ENCODE measurements around the gene LHCGR.
"Not testable (repeated sequence)": the region's sequence is repeated elsewhere in the genome, so short reads cannot be mapped to it uniquely, and the experiment has no call there.

Gene LHCGR

GRCh38 chr2:48703621-48704020 is 51.9 kb downstream of the LHCGR start:
- DNase-seq = not testable (repeated sequence)

DNA sequence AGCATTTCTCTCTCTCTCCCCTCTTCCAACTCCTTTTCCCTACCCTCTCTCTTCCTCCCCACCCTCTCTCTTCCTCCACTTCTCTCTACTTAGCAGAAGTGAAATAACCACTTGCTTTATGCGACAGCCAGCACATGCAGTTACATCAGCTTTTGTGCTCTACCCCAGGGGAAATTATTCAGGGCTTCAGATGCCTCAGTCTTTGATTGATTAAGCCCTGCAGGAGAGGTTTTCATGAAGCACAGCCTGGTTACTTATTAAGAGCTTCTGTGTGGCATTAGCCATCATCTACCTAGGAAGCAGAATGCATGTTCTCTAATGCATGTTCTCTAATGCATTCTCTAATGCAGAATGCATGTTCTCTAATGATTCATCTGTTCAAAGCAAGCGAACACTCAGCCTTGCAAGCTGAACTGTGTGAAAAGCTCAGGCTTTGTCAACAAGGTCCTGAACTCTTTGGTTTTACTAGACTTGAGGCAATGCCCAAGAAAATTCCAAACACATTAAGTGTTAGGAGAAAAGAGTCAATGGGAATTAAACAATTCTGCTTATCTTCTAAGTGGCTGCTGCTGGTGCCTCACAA is 56.1 kb downstream of the LHCGR start:
- no peak for DNase-seq

DNA sequence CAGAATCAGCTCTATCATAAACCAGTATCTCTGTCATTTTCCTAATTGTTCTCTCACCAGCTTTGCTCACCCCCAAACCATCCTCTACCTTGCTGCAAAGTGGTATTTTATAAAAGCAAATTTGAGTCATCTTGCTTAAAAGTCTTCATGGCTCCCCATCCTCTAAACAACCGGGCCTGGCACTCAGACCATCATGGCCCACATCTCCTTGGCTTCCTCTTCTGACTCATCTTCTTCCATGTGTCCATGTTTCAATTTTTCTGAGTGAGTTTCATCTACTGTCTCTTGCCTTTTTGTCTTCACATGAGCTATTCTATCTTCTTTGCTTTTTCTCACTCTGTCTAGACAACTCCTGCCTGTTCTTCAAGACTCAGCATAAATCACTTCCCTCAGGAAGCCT is 58.6 kb downstream of the LHCGR start:
- no peak for DNase-seq

- no peak for DNase-seq
These were observed 59.5 kb downstream of the LHCGR start for GRCh38 chr2:48695991-48696390.

- DNase-seq = no peak
These were observed 61.4 kb downstream of the LHCGR start for GRCh38 chr2:48694149-48694548.

GRCh38 chr2:48693645-48694044 is 61.9 kb downstream of the LHCGR start:
- DNase-seq = no peak

- no peak for DNase-seq
These were observed 62.5 kb downstream of the LHCGR start for GRCh38 chr2:48693066-48693465.

DNA sequence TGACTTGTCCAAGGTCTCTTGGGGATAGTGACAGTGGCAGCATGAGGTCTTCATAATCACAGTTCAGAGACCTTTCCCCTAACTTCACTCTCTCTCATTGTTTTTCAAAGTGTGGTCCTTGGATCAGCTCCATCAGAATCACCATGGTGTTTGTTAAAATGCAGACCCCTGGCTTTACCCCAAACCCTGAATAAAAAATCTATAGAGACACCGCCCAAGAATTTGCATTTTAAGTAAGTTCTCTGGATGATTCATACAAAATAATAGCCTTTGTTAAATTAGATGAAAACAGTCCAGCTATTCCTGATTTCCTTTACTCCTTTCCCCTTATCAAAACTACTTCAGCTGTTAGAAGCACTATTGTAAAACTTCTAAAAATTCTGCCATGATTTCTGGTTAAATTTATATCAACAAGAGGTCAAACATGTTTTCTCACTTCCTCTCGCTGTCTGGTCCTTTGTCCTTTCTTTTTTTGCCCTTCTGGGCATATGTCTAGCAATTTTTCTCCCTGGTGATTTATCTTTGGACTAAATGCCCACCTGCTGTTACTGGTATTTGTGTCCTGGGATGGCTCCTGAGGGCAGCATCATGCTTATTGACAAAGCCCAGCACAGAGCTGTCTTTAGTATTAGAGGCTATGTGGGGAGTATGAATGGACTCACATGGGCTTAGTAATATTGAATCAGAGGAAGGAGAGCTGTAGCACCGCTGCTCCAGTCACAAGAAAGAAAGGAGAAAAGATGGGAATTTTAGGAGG is 63.4 kb downstream of the LHCGR start:
- no peak for DNase-seq

DNA sequence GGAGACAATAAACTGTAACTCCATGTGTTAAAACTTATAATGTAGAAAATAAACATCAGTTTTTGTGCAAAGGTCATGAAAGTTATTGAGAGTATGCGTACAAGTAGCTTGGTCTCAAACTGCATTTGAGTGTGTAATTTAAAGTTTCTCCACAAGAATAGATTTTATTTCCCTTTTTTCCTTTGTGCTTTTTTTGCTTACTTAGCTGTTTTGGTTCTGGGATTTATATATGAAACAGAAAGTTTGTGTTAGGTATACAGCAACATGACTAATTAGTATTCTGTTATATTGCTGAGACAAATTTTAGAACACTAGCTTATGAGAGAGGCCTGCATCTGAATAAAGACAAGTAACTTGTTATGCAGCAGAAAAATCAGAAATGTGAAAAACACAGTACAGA is 70.4 kb downstream of the LHCGR start:
- no peak for DNase-seq

GRCh38 chr2:48677450-48677849 is 78.1 kb downstream of the LHCGR start:
- no peak for DNase-seq

DNA sequence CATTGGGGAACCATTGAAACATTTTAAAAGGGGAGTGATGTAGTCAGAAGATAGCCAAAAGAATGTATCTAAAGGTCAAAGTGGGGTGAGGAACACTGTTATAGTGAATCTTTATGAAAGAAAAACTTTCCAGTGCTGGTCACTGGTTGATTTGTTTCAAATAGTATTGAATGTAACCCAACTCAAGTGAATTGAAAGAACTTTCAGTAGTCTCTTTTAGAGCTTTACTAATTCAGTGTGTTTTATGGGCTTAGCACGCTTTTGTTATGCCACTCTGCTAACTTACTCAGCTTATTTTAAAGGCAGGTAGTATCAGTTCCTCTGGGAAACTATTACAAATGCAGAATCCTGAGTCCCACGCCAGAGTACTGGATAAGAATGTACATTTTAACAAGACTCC is 80.6 kb downstream of the LHCGR start:
- no peak for DNase-seq

GRCh38 chr2:48673581-48673980 is 81.9 kb downstream of the LHCGR start:
- DNase-seq = no peak

- DNase-seq = no peak
These were observed 86.5 kb downstream of the LHCGR start for GRCh38 chr2:48668992-48669391.

- no peak for DNase-seq
These were observed 104.2 kb downstream of the LHCGR start for GRCh38 chr2:48651158-48651790.

DNA sequence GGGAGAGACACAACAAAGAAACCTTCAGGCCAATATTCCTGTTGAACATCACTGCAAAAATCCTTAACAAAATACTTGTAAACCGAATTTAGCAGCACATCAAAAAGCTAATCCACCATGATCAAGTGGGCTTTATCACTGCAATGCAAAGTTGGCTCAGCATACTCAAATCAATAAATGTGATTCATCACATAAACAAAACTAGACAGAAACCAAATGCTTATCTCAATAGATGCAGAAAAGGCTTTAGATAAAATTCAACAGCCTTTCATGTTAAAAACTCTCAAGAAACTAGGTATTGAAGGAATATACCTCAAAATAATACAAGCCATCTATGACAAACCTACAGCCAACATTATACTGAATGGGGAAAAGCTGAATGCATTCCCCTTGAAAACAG is 117.3 kb downstream of the LHCGR start:
- DNase-seq = no peak

Measured in activated gamma-delta T cell treated with Interleukin-2 at 50 U/mL for 16 hours (primary cell).